HL-60 (cell line): ENCODE data around the gene DNAAF1.

Experiments used
- CTCF ChIP-seq: IDR thresholded peaks from one replicate; pipeline ENCODE4 v1.5.1; 2011; ENCODE audit warnings: low read length, control low read depth, inconsistent platforms; ENCODE audit not compliant: insufficient read depth
- GABPA ChIP-seq: IDR thresholded peaks from 2 replicates; pipeline ENCODE4 v1.6.1; 2012; ENCODE audit warnings: low read depth
- POLR2AphosphoS5 ChIP-seq: IDR thresholded peaks from 2 replicates; pipeline ENCODE4 v1.6.1; 2012; ENCODE audit warnings: low read depth
- REST ChIP-seq: IDR thresholded peaks from 2 replicates; pipeline ENCODE4 v1.6.1; 2012; ENCODE audit warnings: low read depth; ENCODE audit not compliant: insufficient replicate concordance

GRCh38 chr16:84179612-84180320 lies 34.7 kb downstream of the DNAAF1 start:
- no peak for TF ChIP-seq CTCF
- no peak for TF ChIP-seq POLR2AphosphoS5
- no peak for TF ChIP-seq REST
- no peak for TF ChIP-seq GABPA
